Stimulated activated CD4-positive, alpha-beta T cell treated with anti-CD3 and anti-CD28 coated beads, Interleukin-12 subunit alpha, Interleukin-12 subunit beta, amount 100 ng/mL, for 48 hours (primary cell): ENCODE results near the gene SCO1.
A peak's percentile ranks its signal among the peaks of the same experiment; 100 is the strongest.
"Not testable (repeated sequence)": the region's sequence is repeated elsewhere in the genome, so short reads cannot be mapped to it uniquely, and the experiment has no call there.

ENCODE experiments used
- DNase-seq, 3 donors: peaks; one replicate each; pipeline ENCODE4 v3.0.0-alpha.2; 2020; ENCODE audit warnings: low read depth in 2 of 3, low spot score in 1 of 3

SCO1 gene

GRCh38 chr17:10697092-10698081 lies at the start of gene SCO1, which contains the start of gene ADPRM:
SCO1 (minus strand) TSS chr17:10697533; CDS start chr17:10697507, 26 bp downstream.
ADPRM (plus strand) TSS chr17:10697594; CDS start chr17:10704927, 7,333 bp downstream.
- DNase-seq, result peak; percentile 84 to 90 (median 84)

- no peak for DNase-seq
Observed at GRCh38 chr17:10745231-10745630, 47.9 kb upstream of the SCO1 start.

GRCh38 chr17:10744501-10745000 lies 47.2 kb upstream of the SCO1 start:
- DNase-seq, result no peak

GRCh38 chr17:10743316-10744009 lies 46.1 kb upstream of the SCO1 start:
- DNase-seq, result no peak

GRCh38 chr17:10742431-10742830 lies 45.1 kb upstream of the SCO1 start:
- no peak for DNase-seq

GRCh38 chr17:10741416-10742135 lies 44.2 kb upstream of the SCO1 start:
- no peak for DNase-seq

GRCh38 chr17:10739386-10739785 lies 42.1 kb upstream of the SCO1 start:
- DNase-seq, result no peak

- no peak for DNase-seq
Observed at GRCh38 chr17:10738521-10739258, 41.4 kb upstream of the SCO1 start.

- DNase-seq, result no peak
Observed at GRCh38 chr17:10737736-10738135, 40.4 kb upstream of the SCO1 start.

GRCh38 chr17:10737168-10737622 lies 39.9 kb upstream of the SCO1 start:
- no peak for DNase-seq

- no peak for DNase-seq
Observed at GRCh38 chr17:10735821-10736220, 38.5 kb upstream of the SCO1 start.

GRCh38 chr17:10735251-10735650 lies 37.9 kb upstream of the SCO1 start:
- no peak for DNase-seq

- DNase-seq, result no peak
Observed at GRCh38 chr17:10733666-10734065, 36.3 kb upstream of the SCO1 start.

GRCh38 chr17:10732121-10732520 lies 34.8 kb upstream of the SCO1 start:
- not testable (repeated sequence) for DNase-seq

- no peak for DNase-seq
Observed at GRCh38 chr17:10731408-10731879, 34.1 kb upstream of the SCO1 start.

GRCh38 chr17:10730247-10730646 lies 32.9 kb upstream of the SCO1 start:
- peak in 1 of 3 donors; percentile 5 for DNase-seq

GRCh38 chr17:10729334-10730193 lies 32.2 kb upstream of the SCO1 start, which contains the start of gene TMEM220:
TMEM220 (minus strand) TSS chr17:10730023; CDS start chr17:10729851, 172 bp downstream.
- peak in 2 of 3 donors; percentile 21 to 23 for DNase-seq

- no peak for DNase-seq
Observed at GRCh38 chr17:10728331-10728892, 31.1 kb upstream of the SCO1 start.

- no peak for DNase-seq
Observed at GRCh38 chr17:10727192-10727591, 29.9 kb upstream of the SCO1 start.
